ENCODE results near the gene CIRBP. TPM values are rescaled to one million over a fixed set of nuclear protein-coding genes. Genes with fewer than 3 reads are reported as not detected.

The CIRBP gene
- total and polyA plus RNA-seq, 2 of the 13 experiments (the other 11 are each of a cell fraction or from before 2014, with no cell fraction given), result 133 to 140 TPM

GRCh38 chr19:1283207-1283916 lies 14.2 kb downstream of the CIRBP start (continued):
- TF ChIP-seq ZNF253 (CRISPR knock-in tag; IDR thresholded peaks at IDR 0.05; ENCODE audit: borderline replicate concordance) (0 out of 2 replicates have a peak, but pooled peaks have one; percentile 53), HMGXB4 (CRISPR knock-in tag; IDR thresholded peaks at IDR 0.05; ENCODE audit: borderline replicate concordance in 1 of 2, low read depth in 1 of 2) (peak in 1 of 2 experiments; percentile 55; a peak in 2 of 4 replicates), NR2F6 (IDR thresholded peaks at IDR 0.05) (peak; percentile 95), NR2F6 (CRISPR knock-in tag; IDR thresholded peaks at IDR 0.05) (peak; percentile 97), ZNF350 (CRISPR knock-in tag; IDR thresholded peaks at IDR 0.05; ENCODE audit: borderline replicate concordance, low read depth) (peak; percentile 42; the same call in 1 of the 2 replicates), GPBP1L1 (CRISPR knock-in tag; IDR thresholded peaks at IDR 0.05) (no peak), XRCC5 (optimal IDR thresholded peaks at IDR 0.05; ENCODE audit: low read length) (no peak), NCOA1 (CRISPR knock-in tag; IDR thresholded peaks at IDR 0.05) (no peak), ZNF205 (CRISPR knock-in tag; IDR thresholded peaks at IDR 0.05) (no peak), ZKSCAN5 (CRISPR knock-in tag; IDR thresholded peaks at IDR 0.05) (0 out of 2 replicates have a peak, but pooled peaks have one; percentile 29), ZNF326 (CRISPR knock-in tag; IDR thresholded peaks at IDR 0.05; ENCODE audit: borderline replicate concordance) (no peak), ZNF605 (CRISPR knock-in tag; IDR thresholded peaks at IDR 0.05) (no peak), ZFP41 (CRISPR knock-in tag; IDR thresholded peaks at IDR 0.05; ENCODE audit: borderline replicate concordance) (no peak), ZNF296 (CRISPR knock-in tag; conservative IDR thresholded peaks at IDR 0.05) (no peak), ZFP90 (CRISPR knock-in tag; IDR thresholded peaks at IDR 0.05; ENCODE audit: borderline replicate concordance) (peak; percentile 79), HNRNPLL (IDR thresholded peaks at IDR 0.05; ENCODE audit: low read depth, low read length, poor library complexity, severe bottlenecking) (peak; percentile 43), IRF1 (CRISPR knock-in tag; IDR thresholded peaks at IDR 0.05; ENCODE audit: low read depth) (no peak), BRD4 (CRISPR knock-in tag; IDR thresholded peaks at IDR 0.05) (peak; percentile 69)
- TF ChIP-seq, protein P1, sequence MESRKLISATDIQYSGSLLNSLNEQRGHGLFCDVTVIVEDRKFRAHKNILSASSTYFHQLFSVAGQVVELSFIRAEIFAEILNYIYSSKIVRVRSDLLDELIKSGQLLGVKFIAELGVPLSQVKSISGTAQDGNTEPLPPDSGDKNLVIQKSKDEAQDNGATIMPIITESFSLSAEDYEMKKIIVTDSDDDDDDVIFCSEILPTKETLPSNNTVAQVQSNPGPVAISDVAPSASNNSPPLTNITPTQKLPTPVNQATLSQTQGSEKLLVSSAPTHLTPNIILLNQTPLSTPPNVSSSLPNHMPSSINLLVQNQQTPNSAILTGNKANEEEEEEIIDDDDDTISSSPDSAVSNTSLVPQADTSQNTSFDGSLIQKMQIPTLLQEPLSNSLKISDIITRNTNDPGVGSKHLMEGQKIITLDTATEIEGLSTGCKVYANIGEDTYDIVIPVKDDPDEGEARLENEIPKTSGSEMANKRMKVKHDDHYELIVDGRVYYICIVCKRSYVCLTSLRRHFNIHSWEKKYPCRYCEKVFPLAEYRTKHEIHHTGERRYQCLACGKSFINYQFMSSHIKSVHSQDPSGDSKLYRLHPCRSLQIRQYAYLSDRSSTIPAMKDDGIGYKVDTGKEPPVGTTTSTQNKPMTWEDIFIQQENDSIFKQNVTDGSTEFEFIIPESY (CRISPR knock-in tag; IDR thresholded peaks at IDR 0.05), result no peak
- TF ChIP-seq, protein P2, sequence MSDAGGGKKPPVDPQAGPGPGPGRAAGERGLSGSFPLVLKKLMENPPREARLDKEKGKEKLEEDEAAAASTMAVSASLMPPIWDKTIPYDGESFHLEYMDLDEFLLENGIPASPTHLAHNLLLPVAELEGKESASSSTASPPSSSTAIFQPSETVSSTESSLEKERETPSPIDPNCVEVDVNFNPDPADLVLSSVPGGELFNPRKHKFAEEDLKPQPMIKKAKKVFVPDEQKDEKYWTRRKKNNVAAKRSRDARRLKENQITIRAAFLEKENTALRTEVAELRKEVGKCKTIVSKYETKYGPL (CRISPR knock-in tag; IDR thresholded peaks at IDR 0.05), result no peak
- TF ChIP-seq, protein P3, sequence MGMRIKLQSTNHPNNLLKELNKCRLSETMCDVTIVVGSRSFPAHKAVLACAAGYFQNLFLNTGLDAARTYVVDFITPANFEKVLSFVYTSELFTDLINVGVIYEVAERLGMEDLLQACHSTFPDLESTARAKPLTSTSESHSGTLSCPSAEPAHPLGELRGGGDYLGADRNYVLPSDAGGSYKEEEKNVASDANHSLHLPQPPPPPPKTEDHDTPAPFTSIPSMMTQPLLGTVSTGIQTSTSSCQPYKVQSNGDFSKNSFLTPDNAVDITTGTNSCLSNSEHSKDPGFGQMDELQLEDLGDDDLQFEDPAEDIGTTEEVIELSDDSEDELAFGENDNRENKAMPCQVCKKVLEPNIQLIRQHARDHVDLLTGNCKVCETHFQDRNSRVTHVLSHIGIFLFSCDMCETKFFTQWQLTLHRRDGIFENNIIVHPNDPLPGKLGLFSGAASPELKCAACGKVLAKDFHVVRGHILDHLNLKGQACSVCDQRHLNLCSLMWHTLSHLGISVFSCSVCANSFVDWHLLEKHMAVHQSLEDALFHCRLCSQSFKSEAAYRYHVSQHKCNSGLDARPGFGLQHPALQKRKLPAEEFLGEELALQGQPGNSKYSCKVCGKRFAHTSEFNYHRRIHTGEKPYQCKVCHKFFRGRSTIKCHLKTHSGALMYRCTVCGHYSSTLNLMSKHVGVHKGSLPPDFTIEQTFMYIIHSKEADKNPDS (CRISPR knock-in tag; IDR thresholded peaks at IDR 0.05), result no peak

All from HepG2 (cell line).